Keratinocyte (primary cell): ENCODE results near the gene SLC38A3. TPM values are rescaled to one million over a fixed set of nuclear protein-coding genes. Genes with fewer than 3 reads are reported as not detected.

Experiments
- DNase-seq: peaks from one replicate; pipeline ENCODE4 v3.0.0-alpha.2; 2011; ENCODE audit warnings: low read depth, missing footprints, low spot score
- FAIRE-seq: peaks from 2 replicates; lab custom pipeline; 2011; peaks lifted over from hg19 to GRCh38; lab: Jason Lieb, UNC
- H2AFZ ChIP-seq: 2 replicates; pipeline ENCODE4 v1.6.0; 2012; ENCODE audit warnings: low read length, control low read depth, inconsistent platforms; ENCODE audit not compliant: control insufficient read depth
- H3K27ac ChIP-seq: 2 replicates; pipeline ENCODE4 v1.5.1; 2011; ENCODE audit warnings: low read length; ENCODE audit not compliant: control insufficient read depth, insufficient read depth
- H3K27me3 ChIP-seq: 3 replicates; pipeline ENCODE4 v1.6.0; 2011; ENCODE audit warnings: low read length; ENCODE audit not compliant: control insufficient read depth, insufficient read depth; ENCODE audit errors: extremely low read depth
- H3K36me3 ChIP-seq, 2 experiments: 2 replicates in 1 of 2; 3 replicates in 1 of 2; pipeline ENCODE4 v1.5.1; 2011; ENCODE audit warnings: low read length in 2 of 2, mild to moderate bottlenecking in 1 of 2; ENCODE audit not compliant: control insufficient read depth in 2 of 2, insufficient read depth in 2 of 2; ENCODE audit errors: extremely low read depth in 1 of 2
- H3K4me1 ChIP-seq: 3 replicates; pipeline ENCODE4 v1.5.1; 2011; ENCODE audit warnings: low read length; ENCODE audit not compliant: control insufficient read depth, insufficient read depth; ENCODE audit errors: extremely low read depth
- H3K4me2 ChIP-seq: 3 replicates; pipeline ENCODE4 v1.6.0; 2011; ENCODE audit warnings: low read depth, low read length; ENCODE audit not compliant: control insufficient read depth, insufficient read depth; ENCODE audit errors: extremely low read depth
- H3K4me3 ChIP-seq, 3 experiments: fragments of 200-600 bp in 1 of 3; sonication (generic) in 1 of 3; 2 replicates in 2 of 3; 3 replicates in 1 of 3; pipeline ENCODE4 v1.5.1; 2011 to 2016; ENCODE audit warnings: low read length in 3 of 3, mild to moderate bottlenecking in 3 of 3, control low read depth in 2 of 3, inconsistent platforms in 1 of 3, low read depth in 1 of 3, mixed read lengths in 1 of 3, mixed run types in 1 of 3, moderate library complexity in 1 of 3; ENCODE audit not compliant: control insufficient read depth in 2 of 3, insufficient read depth in 2 of 3; ENCODE audit errors: extremely low read depth in 1 of 3
- H3K79me2 ChIP-seq: 2 replicates; pipeline ENCODE4 v1.6.0; 2012; ENCODE audit warnings: low read length; ENCODE audit not compliant: control insufficient read depth, insufficient read depth
- H3K9ac ChIP-seq: 3 replicates; pipeline ENCODE4 v1.6.0; 2011; ENCODE audit warnings: low read length; ENCODE audit not compliant: control insufficient read depth, insufficient read depth; ENCODE audit errors: extremely low read depth
- H3K9me1 ChIP-seq: 3 replicates; pipeline ENCODE4 v1.6.0; 2011; ENCODE audit warnings: low read length; ENCODE audit not compliant: control insufficient read depth, insufficient read depth; ENCODE audit errors: extremely low read depth
- H3K9me3 ChIP-seq: 2 replicates; pipeline ENCODE4 v1.5.1; 2012; ENCODE audit warnings: low read depth, low read length; ENCODE audit not compliant: control insufficient read depth
- H4K20me1 ChIP-seq: 3 replicates; pipeline ENCODE4 v1.6.0; 2011; ENCODE audit warnings: low read length; ENCODE audit not compliant: control insufficient read depth, insufficient read depth; ENCODE audit errors: extremely low read depth
- CTCF ChIP-seq, 3 experiments: IDR thresholded peaks in 1 of 3; conservative IDR thresholded peaks in 1 of 3; optimal IDR thresholded peaks in 1 of 3; 2 replicates in 2 of 3; 3 replicates in 1 of 3; pipeline versions ENCODE3 to v1.5.1; 2011; ENCODE audit warnings: low read length in 3 of 3, mild to moderate bottlenecking in 3 of 3, moderate library complexity in 2 of 3, control low read depth in 1 of 3, inconsistent platforms in 1 of 3; ENCODE audit not compliant: insufficient read depth in 2 of 3; ENCODE audit errors: extremely low read depth in 1 of 3
- EZH2 ChIP-seq: IDR thresholded peaks from one replicate; pipeline ENCODE4 v1.6.1; 2012; ENCODE audit warnings: inconsistent platforms, mild to moderate bottlenecking, low read length, moderate library complexity
- dilution Hi-C: fragments of 300-500 bp; cut with MboI; formaldehyde crosslinking; loops from one replicate; pipeline ENCODE4 v1.7.0; 2020; ENCODE audit warnings: low sequenced_read_pairs; ENCODE audit not compliant: extremely low pct_ligation_motif_present
- polyA plus RNA-seq, 5 experiments: library from polyadenylated mRNA; depleted of rRNA in 3 of 5; stranded (reverse) in 3 of 5; stranded (forward) in 1 of 5; unstranded in 1 of 5; fragments of >200 nt; gene quantifications; 1 replicate in 1 of 5; 2 replicates in 3 of 5; 3 replicates in 1 of 5; pipeline versions ENCODE4 v1.2.1 to v1.2.3, GENCODE V29; 2011 to 2012; ENCODE audit warnings: missing spikeins in 2 of 5, low read depth in 1 of 5, low replicate concordance in 1 of 5

The SLC38A3 gene
- polyA plus RNA-seq, 1 donor (not counting 4 experiments of a cell fraction or from before 2014, with no cell fraction given): not detected

GRCh38 chr3:50174517-50174895 is 30.6 kb upstream of the SLC38A3 start:
- FAIRE-seq (no peak), DNase-seq (no peak)
- H3K9me1 ChIP-seq: peaks cover 2% of the 10 kb centered on the region
- TF ChIP-seq EZH2 (no peak), CTCF (optimal IDR thresholded peaks at IDR 0.05 in 1 of 3, IDR thresholded peaks at IDR 0.05 in 1 of 3, conservative IDR thresholded peaks at IDR 0.05 in 1 of 3; ENCODE audit: extremely low read depth in 1 of 3, insufficient read depth in 2 of 3, low read length in 3 of 3) (no peak)
- peaks cover 42% of the 10 kb centered on the region for H3K79me2 ChIP-seq
- no peak overlapping the region for H3K4me3 ChIP-seq
- peaks cover 50 to 60% of the 10 kb centered on the region in 2 experiments for H3K36me3 ChIP-seq
- no peak overlapping the region for H2AFZ ChIP-seq
- no peak overlapping the region for H3K9ac ChIP-seq
- peaks cover 22% of the 10 kb centered on the region for H4K20me1 ChIP-seq
- dilution Hi-C loops: no loop called here
- H3K27me3 ChIP-seq: no peaks in the 10 kb centered on the region
- no peaks in the 10 kb centered on the region for H3K9me3 ChIP-seq
- no peak overlapping the region for H3K4me2 ChIP-seq
- no peak overlapping the region for H3K27ac ChIP-seq
- H3K4me1 ChIP-seq: peaks cover 11% of the 10 kb centered on the region

- no peaks in the 10 kb centered on the region for H3K27me3 ChIP-seq
- peaks cover 5% of the 10 kb centered on the region for H3K4me1 ChIP-seq
- H2AFZ ChIP-seq: no peak overlapping the region
- dilution Hi-C loops: no loop called here
- no peaks in the 10 kb centered on the region for H3K9me3 ChIP-seq
- DNase-seq (no peak), FAIRE-seq (no peak)
- no peaks in the 10 kb centered on the region for H3K9me1 ChIP-seq
- H3K4me2 ChIP-seq: no peak overlapping the region
- no peak overlapping the region for H3K4me3 ChIP-seq
- no peak for TF ChIP-seq EZH2
- TF ChIP-seq CTCF (optimal IDR thresholded peaks at IDR 0.05 in 1 of 3, IDR thresholded peaks at IDR 0.05 in 1 of 3, conservative IDR thresholded peaks at IDR 0.05 in 1 of 3; ENCODE audit: extremely low read depth in 1 of 3, insufficient read depth in 2 of 3, low read length in 3 of 3): no peak
- peaks cover 36% of the 10 kb centered on the region for H3K79me2 ChIP-seq
- no peak overlapping the region for H3K9ac ChIP-seq
- peaks cover 45 to 59% of the 10 kb centered on the region in 2 experiments for H3K36me3 ChIP-seq
- no peak overlapping the region for H3K27ac ChIP-seq
- H4K20me1 ChIP-seq: peaks cover 17% of the 10 kb centered on the region
Measured at GRCh38 chr3:50174947-50175524, 30.0 kb upstream of the SLC38A3 start.
